ENCODE data around the gene C1QTNF7.

Gene C1QTNF7

DNA sequence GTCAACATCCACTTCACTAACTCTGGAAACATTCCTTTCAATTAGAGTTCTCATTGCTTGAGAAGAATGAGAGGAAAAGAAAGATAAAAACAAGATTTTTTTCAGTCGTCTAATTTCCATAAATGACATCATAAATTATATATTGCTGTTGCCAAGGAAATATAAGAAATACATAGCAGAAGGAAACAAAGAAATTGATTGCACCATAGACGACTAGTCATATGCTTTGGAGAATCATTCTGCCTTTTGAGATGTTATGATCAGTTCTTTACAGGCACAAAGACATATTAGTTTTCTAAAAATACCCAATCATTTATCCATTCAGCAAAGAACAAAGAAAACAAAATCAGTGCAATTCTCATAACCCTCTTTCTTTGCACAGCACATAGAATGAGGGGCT lies 672 bp upstream of the C1QTNF7 start:
- Histone ChIP-seq H3K9me3 (no peaks in the 10 kb centered on the region), H3K36me3 (no peaks in the 10 kb centered on the region), H3K4me3 (ENCODE audit: low read depth, low read length) (no peak overlapping the region), H3K27me3 (no peaks in the 10 kb centered on the region), H3K4me1 (no peaks in the 10 kb centered on the region)
- TF ChIP-seq, protein P1, sequence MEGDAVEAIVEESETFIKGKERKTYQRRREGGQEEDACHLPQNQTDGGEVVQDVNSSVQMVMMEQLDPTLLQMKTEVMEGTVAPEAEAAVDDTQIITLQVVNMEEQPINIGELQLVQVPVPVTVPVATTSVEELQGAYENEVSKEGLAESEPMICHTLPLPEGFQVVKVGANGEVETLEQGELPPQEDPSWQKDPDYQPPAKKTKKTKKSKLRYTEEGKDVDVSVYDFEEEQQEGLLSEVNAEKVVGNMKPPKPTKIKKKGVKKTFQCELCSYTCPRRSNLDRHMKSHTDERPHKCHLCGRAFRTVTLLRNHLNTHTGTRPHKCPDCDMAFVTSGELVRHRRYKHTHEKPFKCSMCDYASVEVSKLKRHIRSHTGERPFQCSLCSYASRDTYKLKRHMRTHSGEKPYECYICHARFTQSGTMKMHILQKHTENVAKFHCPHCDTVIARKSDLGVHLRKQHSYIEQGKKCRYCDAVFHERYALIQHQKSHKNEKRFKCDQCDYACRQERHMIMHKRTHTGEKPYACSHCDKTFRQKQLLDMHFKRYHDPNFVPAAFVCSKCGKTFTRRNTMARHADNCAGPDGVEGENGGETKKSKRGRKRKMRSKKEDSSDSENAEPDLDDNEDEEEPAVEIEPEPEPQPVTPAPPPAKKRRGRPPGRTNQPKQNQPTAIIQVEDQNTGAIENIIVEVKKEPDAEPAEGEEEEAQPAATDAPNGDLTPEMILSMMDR (IDR thresholded peaks at IDR 0.05; ENCODE audit: low read depth, low read length): no peak
- DNase-seq: no peak

DNA sequence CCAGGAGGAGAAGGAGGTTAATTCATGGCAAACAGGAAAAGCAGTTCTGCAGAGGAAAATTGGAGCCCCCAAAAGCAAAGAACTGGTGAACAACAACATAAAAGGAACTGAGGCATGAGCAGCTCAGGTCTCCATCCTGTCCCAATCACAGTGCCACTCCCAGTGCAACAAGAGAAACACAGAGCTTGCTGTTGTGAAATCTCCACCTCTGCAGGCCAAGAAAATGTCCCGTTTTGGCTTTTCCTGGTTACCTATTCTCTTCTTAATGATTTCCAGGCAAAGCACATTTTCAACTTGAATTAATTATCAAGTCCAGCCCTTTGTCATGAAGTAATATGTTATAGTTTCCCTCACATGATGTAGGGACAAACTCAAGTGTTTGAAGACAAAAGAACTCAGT lies 778 bp downstream of the C1QTNF7 start:
- no peak overlapping the region for H3K4me3 ChIP-seq (ENCODE audit: low read depth, low read length)
- H3K27me3 ChIP-seq: no peaks in the 10 kb centered on the region
- TF ChIP-seq, protein P1 (IDR thresholded peaks at IDR 0.05; ENCODE audit: low read depth, low read length): no peak
- H3K4me1 ChIP-seq: no peaks in the 10 kb centered on the region
- H3K9me3 ChIP-seq: no peaks in the 10 kb centered on the region
- H3K36me3 ChIP-seq: no peaks in the 10 kb centered on the region
- no peak for DNase-seq

DNA sequence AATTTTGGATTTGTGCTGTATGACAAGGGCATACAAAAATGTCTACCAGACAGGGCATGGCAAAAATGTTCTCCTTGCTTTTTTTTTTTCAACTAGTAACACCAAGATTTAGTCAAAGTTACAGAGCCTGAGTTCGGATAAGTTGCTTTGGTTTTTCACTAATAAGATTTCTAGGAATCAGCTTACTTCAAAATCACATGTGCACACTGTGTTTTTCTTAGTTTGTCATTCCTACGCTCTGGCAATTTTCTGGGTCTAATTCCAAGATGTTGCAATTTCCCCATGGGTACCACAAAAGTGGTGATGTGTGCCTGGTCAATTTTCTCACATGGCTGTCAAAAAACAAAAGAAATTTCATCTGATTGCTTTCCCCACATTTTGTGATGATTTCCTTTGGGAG lies 6.3 kb downstream of the C1QTNF7 start:
- DNase-seq: no peak
- TF ChIP-seq, protein P1 (IDR thresholded peaks at IDR 0.05; ENCODE audit: low read depth, low read length): no peak
- no peaks in the 10 kb centered on the region for H3K27me3 ChIP-seq
- H3K4me3 ChIP-seq (ENCODE audit: low read depth, low read length): no peak overlapping the region
- no peaks in the 10 kb centered on the region for H3K36me3 ChIP-seq
- no peaks in the 10 kb centered on the region for H3K9me3 ChIP-seq
- no peaks in the 10 kb centered on the region for H3K4me1 ChIP-seq

DNA sequence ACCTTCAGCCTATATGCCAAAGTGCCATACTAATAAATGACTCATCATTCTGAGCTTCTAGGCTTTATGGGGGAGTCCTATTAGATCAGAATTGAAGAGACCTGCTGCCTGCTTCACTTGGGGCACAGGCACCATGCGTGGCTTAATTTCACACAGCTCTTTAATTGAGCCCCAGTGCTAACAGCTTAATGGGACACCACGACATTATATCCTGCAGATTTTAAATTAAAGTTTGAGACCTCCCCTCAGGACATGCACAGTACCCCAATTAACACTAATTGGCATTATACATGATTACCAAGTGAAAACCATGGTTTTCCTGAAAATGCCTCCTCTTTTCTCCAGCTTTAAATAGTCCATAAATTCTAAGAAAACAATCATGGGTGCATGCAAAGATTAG lies 6.8 kb downstream of the C1QTNF7 start:
- H3K9me3 ChIP-seq: no peaks in the 10 kb centered on the region
- TF ChIP-seq, protein P1 (IDR thresholded peaks at IDR 0.05; ENCODE audit: low read depth, low read length): no peak
- no peaks in the 10 kb centered on the region for H3K36me3 ChIP-seq
- H3K4me3 ChIP-seq (ENCODE audit: low read depth, low read length): no peak overlapping the region
- H3K27me3 ChIP-seq: no peaks in the 10 kb centered on the region
- no peaks in the 10 kb centered on the region for H3K4me1 ChIP-seq
- DNase-seq: no peak

DNA sequence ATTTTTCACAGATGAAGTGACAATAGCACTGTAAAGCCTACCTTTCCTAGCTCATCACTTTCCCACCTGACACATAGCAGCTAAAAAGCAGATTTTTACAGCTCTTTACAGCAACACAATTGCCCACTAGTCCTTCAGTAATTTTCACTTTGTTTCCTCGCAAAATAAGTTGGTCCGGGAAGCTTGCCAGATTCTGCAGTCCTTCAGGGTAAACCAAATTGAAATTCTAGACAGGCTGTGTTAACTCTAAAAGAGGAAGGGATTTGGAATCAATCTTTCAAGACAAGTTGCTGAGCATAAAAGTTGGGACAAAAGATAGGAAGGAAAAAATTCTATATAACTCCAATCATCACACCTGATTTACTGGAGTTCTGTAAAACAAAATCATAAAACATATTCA lies 8.7 kb downstream of the C1QTNF7 start:
- no peak for DNase-seq
- no peaks in the 10 kb centered on the region for H3K4me1 ChIP-seq
- H3K4me3 ChIP-seq (ENCODE audit: low read depth, low read length): no peak overlapping the region
- TF ChIP-seq, protein P1 (IDR thresholded peaks at IDR 0.05; ENCODE audit: low read depth, low read length): no peak
- no peaks in the 10 kb centered on the region for H3K36me3 ChIP-seq
- H3K9me3 ChIP-seq: no peaks in the 10 kb centered on the region
- H3K27me3 ChIP-seq: no peaks in the 10 kb centered on the region

DNA sequence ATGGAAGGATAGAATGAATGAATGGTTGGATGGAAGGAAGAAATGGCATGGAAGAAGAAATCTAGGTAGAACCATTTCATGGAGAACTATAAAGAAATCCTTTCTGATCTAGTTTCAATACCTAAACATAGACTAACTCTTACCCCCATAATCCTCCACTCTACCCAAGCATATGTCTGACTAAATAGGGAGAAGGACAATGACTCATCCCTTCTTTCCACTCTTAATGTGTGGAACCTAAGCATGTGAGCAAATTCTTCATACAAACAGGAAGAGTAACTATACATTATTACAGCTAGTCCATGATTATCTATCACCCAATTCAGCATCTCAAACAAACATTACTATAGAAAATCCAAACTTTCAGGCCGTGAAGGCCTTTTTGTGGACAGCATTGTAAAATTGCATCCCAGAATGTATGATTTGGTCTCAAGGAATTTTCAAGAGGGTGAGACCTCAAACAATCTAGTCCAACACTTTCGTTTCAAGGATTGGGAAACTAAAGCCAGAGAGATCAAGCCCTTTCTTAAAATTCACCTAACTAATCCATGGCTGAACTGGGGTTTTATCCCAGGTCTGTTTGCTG lies 11.2 kb downstream of the C1QTNF7 start:
- H3K27me3 ChIP-seq: no peaks in the 10 kb centered on the region
- H3K36me3 ChIP-seq: no peaks in the 10 kb centered on the region
- H3K4me1 ChIP-seq: no peaks in the 10 kb centered on the region
- no peak overlapping the region for H3K4me3 ChIP-seq (ENCODE audit: low read depth, low read length)
- H3K9me3 ChIP-seq: no peaks in the 10 kb centered on the region
- TF ChIP-seq, protein P1 (IDR thresholded peaks at IDR 0.05; ENCODE audit: low read depth, low read length): no peak
- DNase-seq: no peak
